HepG2 (cell line): ENCODE measurements around the gene ACSL6. TPM values are rescaled to one million over a fixed set of nuclear protein-coding genes. Genes with fewer than 3 reads are reported as not detected.

Source experiments
- ATAC-seq: fragments of 200-7000 bp; cut with Tn5 transposase; 3 replicates; pipeline ENCODE4 v1.9.1; 2020; ENCODE audit warnings: mild to moderate bottlenecking, moderate library complexity
- BruUV-seq: library from RNA; stranded (reverse); fragments of 400-500 nt; replicated peaks from 2 replicates; lab custom pipeline; 2021; lab: Mats Ljungman, UMichigan
- CTCF ChIA-PET: fragments of 300-600 bp; formaldehyde crosslinking; extraction: SDS; loops from one replicate; lab custom pipeline; 2021; ENCODE audit warnings: low total read pairs, inconsistent platforms, low intra/inter-chr PET ratio; lab: Yijun Ruan, JAX
- POLR2A ChIA-PET: fragments of 350-600 bp; sonication (Branson Sonifier 250); formaldehyde crosslinking; loops from one replicate; lab custom pipeline; 2020; ENCODE audit warnings: antibody characterized with exemption, inconsistent platforms; lab: Yijun Ruan, JAX
- DNase-seq: peaks from one replicate; pipeline ENCODE4 v3.0.0-alpha.2; 2015; ENCODE audit warnings: low spot score
- FAIRE-seq: peaks from 3 replicates; lab custom pipeline; 2011; peaks lifted over from hg19 to GRCh38; lab: Jason Lieb, UNC
- H2AFZ ChIP-seq: one replicate; pipeline ENCODE4 v1.6.1; 2011; ENCODE audit warnings: low read length, inconsistent platforms
- H3K27ac ChIP-seq: fragments of 300-600 bp; 3 replicates; pipeline ENCODE4 v1.8.0; 2011; ENCODE audit warnings: mixed run types, mild to moderate bottlenecking, mixed read lengths, low read length, inconsistent platforms; ENCODE audit not compliant: insufficient read depth; ENCODE audit errors: extremely low read length
- H3K27me3 ChIP-seq, 2 experiments: fragments of 200-600 bp in 1 of 2; 2 replicates in 1 of 2; 3 replicates in 1 of 2; pipeline versions ENCODE4 v1.6.0 to v1.8.0; 2011; ENCODE audit warnings: low read length in 2 of 2, mild to moderate bottlenecking in 2 of 2, moderate library complexity in 2 of 2, inconsistent platforms in 1 of 2; ENCODE audit not compliant: insufficient read depth in 2 of 2, control insufficient read depth in 1 of 2
- H3K36me3 ChIP-seq, 2 experiments: fragments of 200-600 bp in 1 of 2; replicated peaks in 1 of 2; 2 replicates in 1 of 2; 3 replicates in 1 of 2; pipeline versions ENCODE4 v1.5.1 to v1.8.0; 2011; ENCODE audit warnings: low read length in 2 of 2, inconsistent platforms in 1 of 2; ENCODE audit not compliant: insufficient read depth in 2 of 2, control insufficient read depth in 1 of 2
- H3K4me1 ChIP-seq: 2 replicates; pipeline ENCODE4 v1.5.1; 2012; ENCODE audit warnings: low read length, inconsistent platforms; ENCODE audit not compliant: insufficient read depth
- H3K4me2 ChIP-seq: 2 replicates; pipeline ENCODE4 v1.6.0; 2011; ENCODE audit warnings: low read depth, low read length, inconsistent platforms
- H3K4me3 ChIP-seq, 3 experiments: fragments of 200-600 bp in 1 of 3; sonication (generic), shearing (Covaris generic) in 1 of 3; replicated peaks in 1 of 3; 2 replicates each; pipeline ENCODE4 v1.5.1; 2011 to 2016; ENCODE audit warnings: low read length in 3 of 3, inconsistent platforms in 2 of 3, low read depth in 2 of 3, mild to moderate bottlenecking in 2 of 3, control low read depth in 1 of 3, mixed read lengths in 1 of 3; ENCODE audit not compliant: insufficient read depth in 1 of 3
- H3K79me2 ChIP-seq: one replicate; pipeline ENCODE4 v1.6.1; 2011; ENCODE audit warnings: low read length, inconsistent platforms; ENCODE audit not compliant: insufficient read depth
- H3K9ac ChIP-seq: 2 replicates; pipeline ENCODE4 v1.6.0; 2011; ENCODE audit warnings: mild to moderate bottlenecking, low read depth, low read length, inconsistent platforms; ENCODE audit not compliant: insufficient read depth
- H3K9me3 ChIP-seq: 2 replicates; pipeline ENCODE4 v1.5.1; 2012; ENCODE audit warnings: mild to moderate bottlenecking, low read length
- H4K20me1 ChIP-seq: 2 replicates; pipeline ENCODE4 v1.6.0; 2011; ENCODE audit warnings: inconsistent platforms, mild to moderate bottlenecking, low read length, moderate library complexity; ENCODE audit not compliant: insufficient read depth
- DR1 ChIP-seq: sonication (generic); formaldehyde crosslinking; IDR thresholded peaks from 2 replicates; pipeline ENCODE4 v1.8.0; 2021; ENCODE audit warnings: mild to moderate bottlenecking, missing genetic modification reagents, inconsistent platforms
- HNRNPLL ChIP-seq: fragments of 200-400 bp; formaldehyde crosslinking; IDR thresholded peaks from 2 replicates; pipeline ENCODE4 v1.6.1; 2017; ENCODE audit warnings: mild to moderate bottlenecking, low read depth, low read length; ENCODE audit not compliant: poor library complexity, severe bottlenecking
- KLF12 ChIP-seq: sonication (generic); formaldehyde crosslinking; IDR thresholded peaks from 2 replicates; pipeline ENCODE4 v1.4.0; 2020; ENCODE audit warnings: missing genetic modification reagents, borderline replicate concordance
- MED13 ChIP-seq: sonication (generic); formaldehyde crosslinking; IDR thresholded peaks from 2 replicates; pipeline ENCODE4 v1.5.0; 2020; ENCODE audit warnings: missing genetic modification reagents
- PAX8 ChIP-seq: sonication (generic); formaldehyde crosslinking; IDR thresholded peaks from 2 replicates; pipeline ENCODE4 v1.8.0; 2022; ENCODE audit warnings: mild to moderate bottlenecking, missing genetic modification reagents, borderline replicate concordance
- RAD21 ChIP-seq: fragments of 450-650 bp; formaldehyde crosslinking; IDR thresholded peaks from 2 replicates; pipeline ENCODE4 v1.5.0; 2020; ENCODE audit warnings: mild to moderate bottlenecking
- TAF1 ChIP-seq: sonication (generic); formaldehyde crosslinking; IDR thresholded peaks from 2 replicates; pipeline ENCODE4 v1.4.0; 2020; ENCODE audit warnings: missing genetic modification reagents
- ZBTB7B ChIP-seq: sonication (generic); formaldehyde crosslinking; IDR thresholded peaks from 2 replicates; pipeline ENCODE4 v1.4.0; 2020; ENCODE audit warnings: missing genetic modification reagents
- ZFP62 ChIP-seq: sonication (generic); formaldehyde crosslinking; IDR thresholded peaks from 2 replicates; pipeline ENCODE4 v1.4.0; 2020; ENCODE audit warnings: missing genetic modification reagents
- ZNF207 ChIP-seq: fragments of 450-650 bp; IDR thresholded peaks from 2 replicates; pipeline ENCODE4 v1.6.1; 2016; ENCODE audit warnings: antibody characterized with exemption, borderline replicate concordance
- ZNF296 ChIP-seq: sonication (generic); formaldehyde crosslinking; conservative IDR thresholded peaks from 2 replicates; pipeline ENCODE4 v1.5.0; 2020; ENCODE audit warnings: mild to moderate bottlenecking, missing genetic modification reagents
- WGBS: methylation state at CpG from one replicate; pipeline ENCODE4 v1.1.6; 2017; ENCODE audit warnings: low lambda C conversion rate; 5-methylcytosine and 5-hydroxymethylcytosine counted together
- in situ Hi-C: cut with HindIII; loops from 2 replicates; pipeline ENCODE4 v1.10.0; 2017; ENCODE audit warnings: low pct_unique_long_range_greater_than_20kb; ENCODE audit not compliant: extremely low pct_ligation_motif_present
- intact Hi-C: fragments of 100-400 bp; cut with micrococcal nuclease; formaldehyde crosslinking; loops from one replicate; pipeline ENCODE4 v1.10.0; 2022; ENCODE audit not compliant: unreplicated experiment
- polyA plus RNA-seq, 8 experiments: library from polyadenylated mRNA; depleted of rRNA in 3 of 8; stranded (reverse) in 7 of 8; unstranded in 1 of 8; fragments of >200 nt; fragmentation: Illumina TruSeq in 4 of 8; extraction: Trizol in 4 of 8; gene quantifications; 2 replicates each; pipeline versions ENCODE4 v1.2.1 to v1.2.3, GENCODE V29; 2011 to 2016; ENCODE audit warnings: low read depth in 4 of 8, missing spikeins in 1 of 8, mixed read lengths in 1 of 8; ENCODE audit not compliant: insufficient read depth in 1 of 8
- total RNA-seq, 5 experiments: library from RNA; depleted of rRNA; stranded (reverse); fragments of >200 nt; fragmentation: Illumina TruSeq; extraction: Trizol; gene quantifications; 2 replicates each; pipeline ENCODE4 v1.2.3, GENCODE V29; 2016; ENCODE audit warnings: low read depth in 1 of 5
- TF ChIP-seq, protein P1 (sequence below): sonication (generic); formaldehyde crosslinking; IDR thresholded peaks from 2 replicates; pipeline ENCODE4 v1.5.0; 2020; ENCODE audit warnings: missing genetic modification reagents
- TF ChIP-seq, protein P2 (sequence below): sonication (generic); formaldehyde crosslinking; conservative IDR thresholded peaks from 2 replicates; pipeline ENCODE4 v1.4.0; 2020; ENCODE audit warnings: mild to moderate bottlenecking, missing genetic modification reagents, moderate library complexity
- TF ChIP-seq, protein P3 (sequence below): IDR thresholded peaks from 2 replicates; pipeline ENCODE4 v1.6.1; 2018; ENCODE audit warnings: missing genetic modification reagents, mild to moderate bottlenecking, missing compliant biosample characterization

The ACSL6 gene
- total and polyA plus RNA-seq, 2 of the 13 experiments (the other 11 are each of a cell fraction or from before 2014, with no cell fraction given): 3.7 to 3.8 TPM

DNA sequence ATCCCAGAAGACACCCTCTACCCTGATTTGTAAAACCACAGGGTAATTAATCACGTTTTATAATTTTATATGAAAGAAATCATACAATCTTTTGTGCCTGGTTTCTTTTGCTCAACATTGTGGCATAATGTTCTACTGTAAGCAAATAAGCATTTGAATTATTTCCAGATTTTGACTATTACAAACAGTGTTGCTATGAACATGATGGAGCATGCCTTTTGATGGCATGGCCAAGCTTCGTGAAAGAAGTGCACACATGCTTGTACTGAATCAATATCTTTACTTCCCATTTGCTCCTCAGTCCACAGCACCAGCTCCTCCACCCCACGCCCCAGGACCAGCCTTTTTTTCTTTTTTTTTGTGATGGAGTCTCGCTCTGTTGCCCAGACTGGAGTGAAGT lies 29.9 kb downstream of the ACSL6 start:
- Histone ChIP-seq H4K20me1 (no peaks in the 10 kb centered on the region), H3K4me3 (no peak overlapping the region), H3K79me2 (no peaks in the 10 kb centered on the region), H3K9ac (no peak overlapping the region), H3K27ac (no peak overlapping the region), H3K36me3 (no peaks in the 10 kb centered on the region), H3K4me1 (peaks cover 6% of the 10 kb centered on the region; the same call in 1 of the 2 replicates), H3K9me3 (no peaks in the 10 kb centered on the region), H2AFZ (no peak overlapping the region), H3K27me3 (no peaks in the 10 kb centered on the region), H3K4me2 (no peak overlapping the region)
- ChIA-PET CTCF (no interaction called here), POLR2A (interaction anchor here (1.0 kb wide), 1 partner anchor 15 kb away, joined by 3 read pairs; no protein-coding TSS in a partner anchor)
- DNase-seq (no peak), ATAC-seq (no peak), FAIRE-seq (no peak)
- whole genome bisulfite sequencing: 78% methylated on average over 4 of the region's 4 CpGs
- intact Hi-C loops (no loop called here), in situ Hi-C loops (no loop called here)
- TF ChIP-seq ZNF296 (CRISPR knock-in tag) (no peak), ZBTB7B (CRISPR knock-in tag) (no peak), TAF1 (CRISPR knock-in tag) (no peak), RAD21 (CRISPR knock-in tag) (no peak), DR1 (CRISPR knock-in tag) (no peak), HNRNPLL (no peak), ZNF207 (no peak)
- no TSS peak for BruUV-seq

DNA sequence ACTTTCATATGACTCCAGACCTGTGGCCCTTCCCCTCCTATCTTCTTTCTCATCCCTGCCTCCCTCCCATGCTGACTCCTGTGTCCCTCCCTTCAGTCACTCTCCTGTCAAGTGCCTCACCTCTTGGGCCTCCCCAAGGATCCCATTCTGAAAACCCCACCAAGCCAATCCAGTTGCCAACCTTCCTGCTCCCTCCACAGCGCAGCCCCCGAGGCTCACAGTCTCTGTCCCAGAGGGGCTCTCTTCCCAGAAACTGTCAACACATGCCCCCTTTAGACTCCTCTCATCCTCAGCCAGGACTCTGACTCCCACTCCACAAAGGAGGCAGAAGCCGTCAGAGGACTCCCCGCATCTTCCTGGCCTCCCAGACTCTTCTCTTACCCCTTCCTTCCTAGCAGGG lies 30.8 kb downstream of the ACSL6 start:
- in situ Hi-C loops (no loop called here), intact Hi-C loops (no loop called here)
- no peak for FAIRE-seq
- no peak for ATAC-seq
- H2AFZ ChIP-seq: no peak overlapping the region
- no peaks in the 10 kb centered on the region for H3K27me3 ChIP-seq
- H3K9ac ChIP-seq: no peak overlapping the region
- H3K79me2 ChIP-seq: no peaks in the 10 kb centered on the region
- no TSS peak for BruUV-seq
- H3K4me3 ChIP-seq: no peak overlapping the region
- no peak for DNase-seq
- CTCF ChIA-PET: no interaction called here
- no peak overlapping the region for H3K27ac ChIP-seq
- no peaks in the 10 kb centered on the region for H3K36me3 ChIP-seq
- H3K9me3 ChIP-seq: no peaks in the 10 kb centered on the region
- H3K4me2 ChIP-seq: no peak overlapping the region
- H3K4me1 ChIP-seq: peaks cover 9% of the 10 kb centered on the region; the same call in 1 of the 2 replicates
- no peaks in the 10 kb centered on the region for H4K20me1 ChIP-seq
- WGBS: 85% methylated on average over 4 of the region's 4 CpGs
- POLR2A ChIA-PET: no interaction called here
- TF ChIP-seq, protein P1, sequence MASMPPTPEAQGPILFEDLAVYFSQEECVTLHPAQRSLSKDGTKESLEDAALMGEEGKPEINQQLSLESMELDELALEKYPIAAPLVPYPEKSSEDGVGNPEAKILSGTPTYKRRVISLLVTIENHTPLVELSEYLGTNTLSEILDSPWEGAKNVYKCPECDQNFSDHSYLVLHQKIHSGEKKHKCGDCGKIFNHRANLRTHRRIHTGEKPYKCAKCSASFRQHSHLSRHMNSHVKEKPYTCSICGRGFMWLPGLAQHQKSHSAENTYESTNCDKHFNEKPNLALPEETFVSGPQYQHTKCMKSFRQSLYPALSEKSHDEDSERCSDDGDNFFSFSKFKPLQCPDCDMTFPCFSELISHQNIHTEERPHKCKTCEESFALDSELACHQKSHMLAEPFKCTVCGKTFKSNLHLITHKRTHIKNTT (CRISPR knock-in tag): no peak
- TF ChIP-seq, protein P2, sequence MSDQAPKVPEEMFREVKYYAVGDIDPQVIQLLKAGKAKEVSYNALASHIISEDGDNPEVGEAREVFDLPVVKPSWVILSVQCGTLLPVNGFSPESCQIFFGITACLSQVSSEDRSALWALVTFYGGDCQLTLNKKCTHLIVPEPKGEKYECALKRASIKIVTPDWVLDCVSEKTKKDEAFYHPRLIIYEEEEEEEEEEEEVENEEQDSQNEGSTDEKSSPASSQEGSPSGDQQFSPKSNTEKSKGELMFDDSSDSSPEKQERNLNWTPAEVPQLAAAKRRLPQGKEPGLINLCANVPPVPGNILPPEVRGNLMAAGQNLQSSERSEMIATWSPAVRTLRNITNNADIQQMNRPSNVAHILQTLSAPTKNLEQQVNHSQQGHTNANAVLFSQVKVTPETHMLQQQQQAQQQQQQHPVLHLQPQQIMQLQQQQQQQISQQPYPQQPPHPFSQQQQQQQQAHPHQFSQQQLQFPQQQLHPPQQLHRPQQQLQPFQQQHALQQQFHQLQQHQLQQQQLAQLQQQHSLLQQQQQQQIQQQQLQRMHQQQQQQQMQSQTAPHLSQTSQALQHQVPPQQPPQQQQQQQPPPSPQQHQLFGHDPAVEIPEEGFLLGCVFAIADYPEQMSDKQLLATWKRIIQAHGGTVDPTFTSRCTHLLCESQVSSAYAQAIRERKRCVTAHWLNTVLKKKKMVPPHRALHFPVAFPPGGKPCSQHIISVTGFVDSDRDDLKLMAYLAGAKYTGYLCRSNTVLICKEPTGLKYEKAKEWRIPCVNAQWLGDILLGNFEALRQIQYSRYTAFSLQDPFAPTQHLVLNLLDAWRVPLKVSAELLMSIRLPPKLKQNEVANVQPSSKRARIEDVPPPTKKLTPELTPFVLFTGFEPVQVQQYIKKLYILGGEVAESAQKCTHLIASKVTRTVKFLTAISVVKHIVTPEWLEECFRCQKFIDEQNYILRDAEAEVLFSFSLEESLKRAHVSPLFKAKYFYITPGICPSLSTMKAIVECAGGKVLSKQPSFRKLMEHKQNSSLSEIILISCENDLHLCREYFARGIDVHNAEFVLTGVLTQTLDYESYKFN (CRISPR knock-in tag): no peak
- no peak for TF ChIP-seq PAX8 (CRISPR knock-in tag)
- TF ChIP-seq, protein P3, sequence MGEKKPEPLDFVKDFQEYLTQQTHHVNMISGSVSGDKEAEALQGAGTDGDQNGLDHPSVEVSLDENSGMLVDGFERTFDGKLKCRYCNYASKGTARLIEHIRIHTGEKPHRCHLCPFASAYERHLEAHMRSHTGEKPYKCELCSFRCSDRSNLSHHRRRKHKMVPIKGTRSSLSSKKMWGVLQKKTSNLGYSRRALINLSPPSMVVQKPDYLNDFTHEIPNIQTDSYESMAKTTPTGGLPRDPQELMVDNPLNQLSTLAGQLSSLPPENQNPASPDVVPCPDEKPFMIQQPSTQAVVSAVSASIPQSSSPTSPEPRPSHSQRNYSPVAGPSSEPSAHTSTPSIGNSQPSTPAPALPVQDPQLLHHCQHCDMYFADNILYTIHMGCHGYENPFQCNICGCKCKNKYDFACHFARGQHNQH (CRISPR knock-in tag): no peak
- no peak for TF ChIP-seq KLF12 (CRISPR knock-in tag)
- TF ChIP-seq MED13 (CRISPR knock-in tag): no peak
- no peak for TF ChIP-seq ZFP62 (CRISPR knock-in tag)
